NCI-H446 treated with DMSO at 0.1 percent for 48 hours (cell line): ENCODE results near the gene SLC24A1.
"Not testable (repeated sequence)": the region's sequence is repeated elsewhere in the genome, so short reads cannot be mapped to it uniquely, and the experiment has no call there.

ENCODE experiments used
- DNase-seq: peaks from one replicate; lab custom pipeline; 2025; lab: John Stamatoyannopoulos, UW

Gene SLC24A1

DNA sequence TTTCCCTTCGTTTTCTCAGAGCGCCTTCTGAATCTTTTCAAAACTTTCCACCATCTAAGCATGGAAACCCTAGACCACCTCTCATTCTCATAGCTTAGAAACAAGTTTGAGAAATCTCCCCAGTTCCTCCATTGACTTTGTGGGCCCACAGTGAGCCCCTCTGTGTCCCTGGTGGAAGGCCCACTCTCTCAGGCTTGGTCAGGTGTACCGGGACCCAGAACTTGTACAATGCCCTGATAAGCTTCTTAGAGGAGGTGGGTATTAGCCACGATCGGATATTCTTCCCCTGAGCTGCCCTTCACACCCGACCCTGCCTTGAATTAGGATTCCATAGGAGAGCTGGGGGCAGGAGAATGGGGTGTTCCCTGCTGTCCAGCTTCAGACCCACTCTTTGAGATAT is at the start of gene SLC24A1:
SLC24A1 (plus strand) TSS at position 301 of the 400 bp plus-strand sequence. CDS start 2,143 bp downstream, outside the sequence.
- DNase-seq = no peak

DNA sequence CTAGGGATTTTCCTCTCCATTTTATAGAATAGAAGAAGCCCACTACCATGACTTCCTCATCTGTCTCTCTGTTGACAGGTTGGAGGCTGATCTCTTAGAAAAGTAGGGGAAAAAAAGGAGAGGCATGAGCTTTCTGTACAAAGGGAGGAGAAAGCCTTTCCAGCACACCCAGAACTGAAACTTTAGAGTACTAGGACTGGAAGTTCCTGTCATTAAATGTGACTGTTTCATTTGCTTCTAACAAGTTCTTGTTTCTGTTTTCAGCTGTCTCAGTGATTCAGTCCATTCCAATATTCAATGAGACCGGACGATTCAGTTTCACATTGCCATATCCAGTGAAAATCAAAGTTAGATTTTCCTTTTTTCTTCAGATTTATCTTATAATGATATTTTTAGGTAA is 49.8 kb upstream of the SLC24A1 start:
- no peak for DNase-seq

DNA sequence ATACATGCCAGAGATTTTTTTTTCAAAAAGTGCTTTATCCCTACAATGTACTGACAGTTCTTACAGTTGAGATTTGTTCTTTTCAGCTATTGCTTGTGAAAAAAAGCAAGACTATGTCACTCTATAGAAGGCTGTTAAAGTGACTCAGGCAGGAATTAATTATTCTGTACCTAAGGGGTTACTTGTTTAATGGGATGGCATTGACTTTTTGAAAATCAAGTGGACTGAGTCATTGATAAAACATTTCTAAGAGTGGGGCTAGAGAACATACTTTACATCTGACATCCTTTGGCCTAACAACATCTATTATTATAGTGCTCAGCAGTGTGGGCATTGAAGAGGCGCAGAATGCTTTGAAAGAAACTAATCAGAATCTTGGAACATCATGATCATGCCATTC is 45.1 kb upstream of the SLC24A1 start:
- DNase-seq = no peak

DNA sequence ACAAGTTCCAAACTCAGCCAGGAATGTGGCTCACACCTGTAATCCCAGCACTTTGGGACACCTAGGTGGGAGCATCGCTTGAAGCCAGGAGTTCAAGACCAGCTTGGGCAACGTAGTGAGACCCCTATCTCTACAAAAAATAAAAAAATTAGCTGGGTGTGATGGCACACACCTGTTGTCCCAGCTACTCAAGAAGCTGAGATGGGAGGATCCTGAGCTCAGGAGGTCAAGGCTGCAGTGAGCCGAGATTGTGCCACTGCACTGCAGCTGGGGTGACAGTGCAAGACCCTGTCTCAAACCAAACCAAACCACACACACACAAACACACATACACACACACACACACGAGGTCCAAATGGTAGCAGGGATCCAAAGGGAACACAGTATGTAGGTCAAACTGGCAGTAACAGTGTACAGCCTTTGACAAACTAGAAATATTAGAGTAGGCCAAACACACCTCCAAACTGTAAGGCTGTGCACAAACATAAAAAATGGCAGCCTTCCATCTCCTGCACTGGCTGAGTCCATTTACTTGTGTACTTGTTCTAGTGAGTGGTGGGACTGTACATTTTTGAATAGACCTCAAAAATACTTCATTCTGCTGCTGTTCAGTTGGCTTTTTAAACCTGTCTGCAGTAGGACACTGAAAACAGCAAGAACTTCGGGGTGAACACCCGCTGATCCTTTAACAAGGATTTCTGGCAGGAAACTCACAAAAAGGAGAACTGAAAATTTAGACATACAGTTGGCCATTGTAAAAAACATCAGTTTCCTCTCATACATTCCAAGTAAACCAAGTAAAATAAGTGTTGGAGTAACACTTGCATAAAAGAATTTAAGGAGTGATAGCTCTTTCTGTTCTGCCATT is 44.4 kb upstream of the SLC24A1 start:
- no peak for DNase-seq

DNA sequence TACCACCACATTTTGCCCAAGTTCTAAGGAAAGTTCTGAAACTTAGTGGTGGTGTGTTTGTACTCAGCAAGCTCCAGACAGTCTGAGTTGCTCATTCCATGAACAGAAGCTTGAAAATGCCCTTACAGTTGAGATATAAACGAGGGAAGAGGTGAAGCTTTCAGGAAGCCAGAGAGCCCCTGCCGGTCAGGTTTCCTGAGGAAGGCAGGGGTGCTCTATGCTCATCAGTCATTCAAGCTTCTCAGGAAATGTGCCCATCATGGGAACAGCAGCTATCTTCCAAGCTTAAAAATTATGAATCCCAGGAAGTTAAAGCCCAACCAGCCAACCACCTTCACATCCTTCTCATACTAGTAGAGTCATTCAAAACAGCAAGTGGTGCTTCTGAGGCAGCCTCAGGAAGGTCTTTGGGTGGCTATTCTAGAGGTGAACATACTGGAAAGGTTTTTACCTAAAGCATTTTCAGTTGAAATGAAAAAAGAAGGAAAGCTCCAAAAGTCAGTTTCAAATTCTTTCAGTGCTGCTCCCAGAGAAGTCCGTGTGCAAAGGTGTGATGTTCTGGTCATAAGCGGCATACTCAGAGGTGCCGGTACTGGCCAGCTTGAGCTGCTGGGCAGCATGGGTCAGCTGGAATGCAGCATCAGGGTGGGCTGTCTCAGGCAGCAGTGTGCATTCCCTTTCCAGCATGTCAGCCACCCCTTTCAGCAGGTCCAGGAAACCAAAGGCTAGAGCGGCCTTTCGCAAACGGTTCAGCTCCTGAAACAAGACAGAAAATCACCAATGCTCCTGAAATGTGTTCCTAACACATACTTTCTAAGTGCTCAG is 42.6 kb upstream of the SLC24A1 start:
- no peak for DNase-seq

DNA sequence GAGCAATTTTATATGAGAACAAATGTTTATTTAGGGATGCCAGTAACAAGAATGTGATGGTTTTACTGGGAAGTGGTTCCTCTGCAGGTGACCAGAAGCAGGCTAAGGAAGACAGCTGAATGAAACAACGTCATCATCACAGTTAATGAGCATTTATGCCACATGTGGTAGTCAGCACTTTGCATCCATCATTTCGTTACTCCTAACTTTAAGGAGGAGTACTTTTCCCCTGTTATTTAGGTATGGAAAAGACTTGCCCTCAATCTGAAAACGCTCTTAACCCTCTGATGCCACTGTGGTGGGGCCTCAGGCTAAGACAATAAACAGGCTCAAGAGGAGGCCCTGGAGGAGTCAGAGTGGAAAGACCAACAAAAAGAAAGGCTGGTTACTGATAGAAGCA is 42.0 kb upstream of the SLC24A1 start:
- no peak for DNase-seq

DNA sequence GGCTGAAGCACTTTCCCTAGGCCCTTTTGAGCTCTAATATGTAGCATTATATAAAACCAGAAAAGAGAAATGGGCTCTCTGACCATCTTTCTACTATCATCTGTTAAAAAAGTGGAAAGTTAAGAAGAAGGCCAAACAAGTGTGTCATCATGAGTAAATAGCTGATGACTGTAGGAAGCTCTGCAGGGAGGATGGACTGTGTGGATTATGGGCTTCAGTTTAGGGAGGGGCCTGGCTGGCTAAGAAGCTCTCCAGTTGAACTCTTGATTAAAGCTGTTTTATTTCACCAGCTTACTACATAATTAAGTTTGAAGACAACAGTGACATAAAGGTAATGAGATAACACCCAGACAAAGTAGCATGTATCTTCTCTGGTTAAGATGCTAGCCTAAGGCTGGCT is 41.5 kb upstream of the SLC24A1 start:
- no peak for DNase-seq

DNA sequence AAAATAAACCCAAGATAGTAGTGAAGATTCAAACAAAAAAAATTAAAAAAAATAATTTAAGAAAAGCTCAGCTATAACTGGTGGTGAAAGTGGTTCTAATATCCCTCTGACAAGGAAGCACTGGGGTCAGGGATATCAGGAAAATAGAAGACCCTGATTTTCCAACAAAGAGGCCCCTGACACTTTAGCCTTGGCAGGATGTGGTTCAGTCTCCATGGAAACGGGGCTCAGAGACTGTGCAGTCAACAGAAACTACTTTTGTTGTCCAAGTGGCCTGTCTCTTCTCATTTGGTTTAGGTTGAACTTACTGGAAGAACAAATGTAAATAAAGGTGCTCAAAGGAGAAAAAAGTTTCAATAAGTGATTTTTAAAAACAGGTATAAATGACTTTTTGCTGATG is 38.0 kb upstream of the SLC24A1 start:
- DNase-seq = no peak

DNA sequence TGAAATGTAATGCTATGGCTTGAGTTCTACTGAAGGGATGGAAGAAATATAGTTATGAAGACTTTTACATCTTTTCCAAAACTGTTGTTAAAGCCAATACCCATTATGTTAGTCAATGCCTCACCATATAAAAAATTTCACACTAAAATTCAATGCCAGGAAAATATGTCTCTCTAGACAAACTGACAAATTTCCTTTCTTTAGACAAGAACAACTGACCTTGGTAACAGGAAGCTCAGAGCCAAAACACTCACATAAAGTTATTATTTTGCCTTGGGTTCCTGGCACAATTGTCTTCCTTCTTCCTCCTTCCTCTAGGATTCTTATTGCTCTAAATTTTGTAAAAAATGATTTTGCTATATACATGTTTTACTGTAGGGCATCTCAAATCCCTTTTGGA is 37.5 kb upstream of the SLC24A1 start:
- no peak for DNase-seq

DNA sequence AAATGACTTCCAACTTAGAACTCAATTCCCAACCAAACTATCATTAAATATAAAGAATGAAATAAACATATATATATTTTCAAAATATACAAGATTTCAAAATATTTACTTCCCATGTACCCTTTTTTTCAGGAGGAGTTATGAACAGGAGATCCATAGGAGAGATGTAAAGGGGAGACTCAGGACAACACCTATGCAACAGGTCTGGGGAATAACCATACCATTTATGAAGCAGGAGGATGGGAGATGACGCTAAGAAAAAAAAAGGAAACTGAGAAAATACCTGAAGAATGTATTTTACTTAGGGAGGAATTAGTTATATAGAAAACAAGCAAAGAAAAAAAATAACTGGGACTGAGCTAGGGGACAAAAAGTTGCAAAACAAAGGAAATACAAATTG is 34.6 kb upstream of the SLC24A1 start:
- no peak for DNase-seq

DNA sequence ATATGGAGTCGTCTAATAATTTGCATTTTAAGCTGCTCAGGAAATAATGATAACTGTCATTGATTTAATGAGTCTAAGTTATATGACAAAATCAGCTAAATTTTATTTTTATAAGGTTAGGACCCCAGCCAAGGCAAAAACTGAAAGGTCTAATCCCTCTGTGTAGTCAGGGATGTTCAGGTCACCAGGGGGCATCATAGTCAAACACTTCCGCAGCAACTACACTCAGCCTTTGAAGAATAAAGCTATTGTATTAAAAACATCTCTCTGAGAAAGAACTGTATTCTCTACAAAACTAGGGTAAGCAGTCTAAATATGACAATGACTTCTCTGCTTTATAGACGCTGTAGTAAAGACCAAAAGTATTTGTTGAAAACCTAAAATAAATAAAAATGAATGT is 25.8 kb upstream of the SLC24A1 start:
- no peak for DNase-seq

DNA sequence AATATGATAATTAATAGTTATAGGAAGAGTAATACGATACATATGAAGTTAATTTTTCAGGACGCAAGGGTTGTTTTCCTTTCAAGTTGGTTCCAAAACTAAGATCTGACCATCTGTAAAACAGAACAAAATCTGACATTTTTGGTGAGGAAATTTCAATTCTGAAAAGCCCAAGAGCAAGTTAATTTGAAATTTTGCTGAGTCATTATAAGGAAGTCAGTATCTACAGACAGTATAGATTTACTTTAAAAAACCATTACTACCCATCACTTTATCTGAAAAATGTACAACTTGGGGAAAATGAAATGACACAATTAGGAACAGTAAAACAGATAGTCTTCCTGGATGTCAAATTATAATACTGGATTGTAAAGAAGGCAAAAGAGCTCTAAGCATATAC is 23.3 kb upstream of the SLC24A1 start:
- DNase-seq = no peak

DNA sequence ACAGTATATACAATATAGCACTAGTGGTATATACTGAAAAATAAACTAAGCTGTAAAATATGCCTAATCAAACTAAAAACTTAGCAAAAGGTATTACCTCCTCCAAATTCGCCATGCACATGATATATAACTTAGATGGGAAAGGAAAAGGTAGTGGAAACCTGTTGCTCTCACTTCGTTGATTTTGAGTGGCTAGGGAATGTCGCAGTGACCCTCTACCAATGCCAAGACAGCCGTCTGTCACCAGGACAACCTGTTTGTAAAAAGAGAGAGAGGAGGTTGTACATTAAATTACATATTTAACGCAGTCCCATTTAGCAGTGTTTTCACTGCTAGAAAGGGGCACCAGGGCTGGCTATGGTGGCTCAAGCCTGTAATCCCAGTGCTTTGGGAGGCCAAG is 22.1 kb upstream of the SLC24A1 start:
- DNase-seq = no peak

DNA sequence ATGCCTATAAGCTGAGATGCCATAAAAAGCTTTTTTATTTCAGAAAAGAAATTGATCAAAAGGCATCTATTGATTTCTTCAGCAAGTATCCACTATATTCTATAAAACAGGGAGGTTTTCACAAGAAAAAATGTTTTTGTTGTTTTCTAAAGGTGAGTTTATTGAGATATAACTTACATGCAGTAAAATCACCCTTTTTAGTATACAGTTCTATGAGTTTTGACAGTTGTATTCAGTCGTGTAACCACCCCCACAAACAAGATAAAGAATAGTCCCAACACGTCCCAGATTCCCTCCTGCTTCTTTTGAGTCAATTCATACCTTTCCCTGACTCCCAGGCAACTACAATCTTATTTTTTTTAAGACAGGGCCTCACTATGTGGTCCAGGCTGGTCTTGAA is 18.6 kb upstream of the SLC24A1 start:
- DNase-seq = no peak

DNA sequence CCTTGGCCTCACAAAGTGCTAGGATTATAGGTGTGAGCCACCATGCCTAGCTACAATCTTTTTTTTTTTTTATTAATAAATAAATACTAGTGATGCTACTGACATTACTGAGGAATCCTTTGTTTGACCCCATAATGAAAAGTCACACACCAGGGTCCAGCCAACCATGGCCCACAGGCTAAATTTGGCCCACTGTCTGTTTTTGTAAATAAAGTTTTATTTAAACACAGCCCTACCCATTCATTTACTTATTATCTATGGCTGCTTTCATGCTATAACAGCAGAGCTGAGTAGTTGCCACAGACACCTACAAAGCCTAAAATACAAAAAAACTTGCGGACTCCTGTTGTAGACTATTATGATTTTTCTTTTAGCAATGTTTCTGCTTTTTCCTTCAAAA is 18.2 kb upstream of the SLC24A1 start:
- no peak for DNase-seq

DNA sequence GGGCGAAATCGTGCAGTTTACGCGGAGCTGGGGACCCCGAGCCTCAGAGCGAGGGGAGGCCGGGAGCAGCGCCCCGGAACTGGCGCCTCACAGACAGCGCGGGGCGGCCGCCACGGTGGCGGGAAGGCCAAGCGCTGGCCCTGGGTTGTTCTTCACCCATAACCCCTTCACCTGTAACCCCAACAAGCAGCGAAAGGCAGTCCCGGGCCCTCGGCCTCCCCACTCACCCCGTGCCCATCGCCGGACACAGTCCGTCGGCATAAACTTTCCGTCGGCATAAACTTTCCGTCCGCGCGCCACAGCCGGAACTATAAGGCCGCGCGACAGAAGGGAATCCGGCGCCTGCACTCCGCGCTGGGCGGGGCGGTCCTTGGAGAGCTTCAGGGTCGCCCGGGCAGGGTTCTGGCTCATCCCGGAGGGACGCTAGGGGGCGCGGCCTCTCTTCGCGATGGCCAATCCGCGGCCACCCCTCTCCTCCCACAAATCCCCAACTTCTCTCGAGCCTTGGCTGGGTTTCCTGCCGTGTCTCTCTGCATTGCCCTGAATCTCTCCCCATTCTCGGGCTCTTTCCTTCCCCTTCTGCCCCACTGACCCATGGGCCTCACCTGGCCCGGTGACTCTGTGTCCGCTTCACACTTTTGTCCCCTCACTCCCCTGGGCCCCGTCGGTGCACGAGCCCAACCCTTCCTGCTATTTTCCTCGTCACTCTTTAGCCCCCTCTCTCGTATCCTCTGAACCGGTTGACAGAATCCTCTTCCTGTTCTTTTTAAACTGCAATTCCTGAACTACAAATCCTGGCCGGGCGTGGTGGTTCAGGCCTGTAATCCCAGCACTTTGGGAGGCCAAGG is 10.6 kb upstream of the SLC24A1 start, which contains the start of gene INTS14:
INTS14 (minus strand) TSS at position 261 of the 848 bp plus-strand sequence. CDS start 3,751 bp downstream, outside the sequence.
- peak; percentile 90 for DNase-seq

DNA sequence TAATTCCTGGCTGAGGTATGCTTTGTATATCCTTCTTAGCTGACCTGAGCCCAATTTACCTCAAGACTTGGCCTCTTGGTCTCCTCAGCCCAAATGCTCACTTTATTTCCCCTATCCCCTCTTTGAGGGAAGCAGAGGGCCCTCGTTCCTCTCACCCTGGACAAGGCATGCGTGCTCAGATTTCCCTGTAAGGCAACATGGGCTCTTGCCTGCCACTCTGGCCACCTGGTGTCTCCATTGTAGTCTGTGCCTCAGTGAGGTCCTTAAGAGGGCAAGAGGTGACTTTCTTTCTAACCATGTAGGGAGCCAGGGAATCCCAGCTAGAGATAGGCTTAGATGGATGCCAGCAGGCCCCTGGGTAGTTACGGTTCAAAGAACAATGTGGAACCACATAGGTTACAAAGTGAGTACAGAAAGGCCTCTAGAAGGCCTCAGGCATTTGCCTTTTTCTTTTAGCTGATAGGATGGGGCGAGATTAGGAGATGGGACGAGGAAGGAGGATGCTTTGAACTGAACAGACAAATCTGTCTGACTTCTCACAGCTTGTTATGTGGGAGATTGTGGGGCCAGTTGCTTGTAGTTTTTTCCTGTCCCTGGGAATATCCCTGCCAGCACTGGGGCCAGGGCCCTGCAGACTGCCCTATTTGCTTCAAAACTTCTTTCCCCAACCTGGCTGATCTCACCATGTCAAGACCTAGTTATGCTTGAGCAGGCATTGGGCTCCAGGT is 9.7 kb upstream of the SLC24A1 start:
- DNase-seq = no peak

DNA sequence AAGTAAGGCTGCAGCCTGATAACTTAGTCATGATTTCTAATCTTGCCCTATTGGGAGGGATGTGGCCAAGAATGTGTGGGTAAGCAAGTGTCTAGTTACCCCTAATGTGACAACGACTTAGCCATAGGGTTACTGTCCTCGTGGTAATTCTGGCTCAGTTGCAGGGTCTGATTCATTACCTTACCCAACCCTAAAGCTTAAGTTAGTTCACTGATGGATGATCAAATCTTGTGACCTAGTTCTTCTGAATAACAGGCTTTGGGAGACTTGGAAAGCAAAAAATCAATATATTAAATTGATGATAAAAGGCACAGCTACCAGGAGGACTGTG is 9.2 kb upstream of the SLC24A1 start:
- DNase-seq = no peak

DNA sequence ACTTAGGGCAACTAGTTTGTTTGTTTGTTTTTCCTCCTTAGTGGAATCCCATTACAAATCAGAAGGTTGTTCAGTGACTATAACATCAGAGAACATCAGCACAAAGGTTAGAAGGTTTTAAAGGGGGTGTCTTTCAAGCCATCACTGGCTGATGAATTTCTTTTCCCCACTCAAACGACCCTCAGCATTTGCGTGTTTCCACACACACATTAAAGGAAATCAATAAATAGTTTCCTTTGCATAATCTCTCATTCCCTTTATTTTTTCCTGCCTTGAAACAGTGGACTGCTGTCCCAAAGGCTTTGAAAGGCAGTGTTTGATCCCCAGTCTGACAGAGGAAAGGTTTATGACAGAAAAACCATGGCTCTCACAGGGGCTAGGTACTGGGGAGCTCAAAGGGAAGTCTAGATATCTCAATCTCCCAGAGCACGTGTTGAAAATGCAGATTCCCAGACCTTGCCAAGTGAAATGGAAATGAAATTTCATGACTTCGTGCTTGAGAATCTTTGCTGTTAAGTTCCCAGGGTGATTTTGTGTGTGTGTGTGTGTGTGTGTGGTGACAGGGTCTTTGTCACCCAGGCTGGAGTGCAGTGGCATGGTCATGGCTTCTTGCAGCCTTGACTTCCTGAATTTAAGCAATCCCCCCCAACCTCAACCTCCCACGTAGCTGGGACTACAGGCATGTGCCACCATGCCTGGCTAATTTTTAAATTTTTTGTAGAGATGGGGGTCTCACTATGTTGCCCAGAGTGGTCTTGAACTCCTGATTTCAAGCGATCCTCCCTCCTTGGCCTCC is 8.6 kb upstream of the SLC24A1 start:
- DNase-seq = no peak

DNA sequence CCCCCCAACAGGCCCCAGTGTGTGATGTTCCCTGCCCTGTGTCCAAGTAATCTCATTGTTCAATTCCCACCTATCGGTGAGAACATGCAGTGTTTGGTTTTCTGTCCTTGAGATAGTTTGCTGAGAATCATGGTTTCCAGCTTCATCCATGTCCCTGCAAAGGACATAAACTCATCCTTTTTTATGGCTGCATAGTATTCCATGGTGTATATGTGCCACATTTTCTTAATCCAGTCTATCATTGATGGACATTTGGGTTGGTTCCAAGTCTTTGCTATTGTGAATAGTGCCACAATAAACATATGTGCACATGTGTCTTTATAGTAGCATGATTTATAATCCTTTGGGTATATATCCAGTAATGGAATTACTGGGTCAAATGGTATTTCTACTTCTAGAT is 5.9 kb upstream of the SLC24A1 start:
- not testable (repeated sequence) for DNase-seq
